Stimulated activated CD4-positive, alpha-beta T cell treated with anti-CD3 and anti-CD28 coated beads, Interleukin-12 subunit alpha, Interleukin-12 subunit beta, amount 100 ng/mL, for 48 hours (primary cell): Measurements from ENCODE around the gene KCNK10.

Source experiments
- DNase-seq, 3 donors: peaks; one replicate each; pipeline ENCODE4 v3.0.0-alpha.2; 2020; ENCODE audit warnings: low read depth in 2 of 3, low spot score in 1 of 3

Gene KCNK10, protein sequence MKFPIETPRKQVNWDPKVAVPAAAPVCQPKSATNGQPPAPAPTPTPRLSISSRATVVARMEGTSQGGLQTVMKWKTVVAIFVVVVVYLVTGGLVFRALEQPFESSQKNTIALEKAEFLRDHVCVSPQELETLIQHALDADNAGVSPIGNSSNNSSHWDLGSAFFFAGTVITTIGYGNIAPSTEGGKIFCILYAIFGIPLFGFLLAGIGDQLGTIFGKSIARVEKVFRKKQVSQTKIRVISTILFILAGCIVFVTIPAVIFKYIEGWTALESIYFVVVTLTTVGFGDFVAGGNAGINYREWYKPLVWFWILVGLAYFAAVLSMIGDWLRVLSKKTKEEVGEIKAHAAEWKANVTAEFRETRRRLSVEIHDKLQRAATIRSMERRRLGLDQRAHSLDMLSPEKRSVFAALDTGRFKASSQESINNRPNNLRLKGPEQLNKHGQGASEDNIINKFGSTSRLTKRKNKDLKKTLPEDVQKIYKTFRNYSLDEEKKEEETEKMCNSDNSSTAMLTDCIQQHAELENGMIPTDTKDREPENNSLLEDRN

DNA sequence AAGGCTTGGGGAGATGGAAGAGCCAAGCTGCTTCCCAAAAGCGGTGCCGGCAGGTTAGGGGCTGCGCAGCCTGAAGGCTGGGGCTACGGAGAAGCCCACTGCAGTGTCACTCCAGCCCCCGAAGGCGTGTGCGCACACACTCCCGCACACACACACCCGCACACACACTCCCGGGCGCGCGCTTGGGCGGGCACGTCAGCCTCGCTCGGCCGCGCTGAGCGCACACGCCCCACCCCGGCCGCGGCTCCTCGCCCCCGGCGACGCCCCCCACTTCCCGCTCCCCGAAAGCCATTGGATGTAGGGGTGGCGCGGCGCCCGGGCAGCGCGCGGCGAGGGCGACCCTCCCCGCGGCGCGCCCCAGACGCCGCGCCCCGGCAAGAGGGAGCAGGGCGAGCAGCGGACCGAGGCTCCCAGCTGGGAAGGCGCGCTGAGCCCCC, at the start of gene KCNK10:
Gene KCNK10 (minus strand): TSS at position 184 of the 437 bp plus-strand sequence. CDS start 471 bp downstream, outside the sequence.
- no peak for DNase-seq

- no peak for DNase-seq
Measured at GRCh38 chr14:88369496-88369895, 46.4 kb upstream of the KCNK10 start.

DNA sequence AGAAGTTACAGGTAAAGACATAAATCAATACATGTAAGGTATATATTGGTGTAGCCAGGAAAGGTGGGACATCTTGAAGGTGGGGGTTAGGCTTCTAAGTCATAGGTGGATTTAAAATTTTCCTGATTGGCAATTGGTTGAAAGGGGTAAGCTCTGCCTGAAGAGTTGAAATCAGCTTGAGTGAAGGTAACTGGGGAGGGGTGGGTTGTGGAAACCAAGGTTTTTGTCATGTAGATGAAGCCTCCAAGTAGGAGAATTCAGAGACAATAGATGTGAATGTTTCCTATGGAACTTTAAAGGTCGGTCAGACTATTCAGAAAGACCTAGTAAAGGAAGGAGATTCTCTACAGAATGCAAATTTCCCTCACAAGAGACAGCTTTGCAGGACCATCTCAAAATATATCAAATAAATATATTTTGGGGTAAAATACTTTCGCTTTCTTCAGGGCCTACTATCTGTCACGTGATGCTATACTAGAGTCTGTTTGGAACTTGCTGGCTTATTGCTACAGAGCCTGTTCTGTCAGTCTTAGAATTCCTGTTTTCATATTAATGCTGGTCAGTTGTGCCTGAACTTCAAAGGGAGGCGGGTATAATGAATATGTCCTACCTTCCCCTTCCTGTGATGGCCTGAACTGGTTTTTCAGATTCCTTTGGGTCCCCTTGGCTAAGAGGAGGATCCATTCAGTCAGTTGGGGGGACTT, 41.8 kb upstream of the KCNK10 start:
- DNase-seq: no peak

DNA sequence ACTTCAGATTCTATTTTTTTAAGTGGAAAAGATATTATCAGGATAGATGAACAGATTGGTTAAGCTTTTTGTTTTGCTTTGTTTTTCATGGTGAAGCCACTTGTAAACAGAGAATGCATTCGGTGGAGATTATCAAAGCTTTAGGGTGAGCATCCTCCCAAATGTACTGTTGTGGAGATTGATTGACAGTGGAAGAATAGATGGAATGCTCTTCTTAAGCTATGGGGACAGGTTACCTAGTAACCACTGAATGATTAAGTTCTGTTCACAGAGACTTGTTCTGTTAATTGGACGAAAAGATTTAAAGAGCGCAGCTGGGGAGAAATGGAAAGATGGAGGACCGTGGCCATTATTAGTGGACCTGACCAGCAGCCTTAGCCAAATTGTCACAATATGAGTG, 40.6 kb upstream of the KCNK10 start:
- DNase-seq: no peak

DNA sequence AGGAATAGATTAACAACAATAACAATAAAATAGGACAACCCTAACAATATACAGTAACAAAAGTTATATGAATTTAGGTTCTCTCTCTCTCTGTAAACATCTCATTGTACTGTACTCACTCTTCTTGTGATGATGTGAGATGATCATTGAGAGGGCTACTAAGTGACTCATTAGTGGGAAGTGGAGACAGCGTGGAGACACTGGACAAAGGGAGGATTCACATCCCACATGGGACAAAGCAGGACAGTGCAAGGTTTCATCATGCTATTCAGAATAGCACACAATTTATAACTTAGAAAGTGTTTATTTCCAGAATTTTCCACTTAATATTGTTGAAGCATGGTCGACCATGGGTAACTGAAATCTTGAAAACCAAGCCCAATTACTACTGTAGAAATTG, 36.4 kb upstream of the KCNK10 start:
- DNase-seq: no peak

DNA sequence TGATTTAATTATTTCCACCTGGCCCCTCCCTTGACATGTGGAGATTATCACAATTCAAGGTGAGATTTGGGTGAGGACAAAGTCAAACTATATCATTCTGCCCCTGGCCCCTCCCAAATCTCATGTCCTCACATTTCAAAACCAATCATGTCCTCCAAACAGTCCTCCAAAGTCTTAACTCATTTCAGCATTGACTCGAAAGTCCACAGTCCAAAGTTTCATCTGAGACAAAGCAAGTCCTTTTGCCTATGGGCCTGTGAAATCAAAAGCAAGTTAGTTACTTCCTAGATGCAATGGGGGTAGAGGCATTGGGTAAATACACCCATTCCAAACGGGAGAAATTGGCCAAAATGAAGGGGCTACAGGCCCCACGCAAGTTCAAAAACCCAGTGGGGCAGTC, 31.3 kb upstream of the KCNK10 start:
- no peak for DNase-seq

- DNase-seq: no peak
Measured at GRCh38 chr14:88352698-88353097, 29.6 kb upstream of the KCNK10 start.

- DNase-seq: no peak
Measured at GRCh38 chr14:88351966-88352691, 29.1 kb upstream of the KCNK10 start.

GRCh38 chr14:88348546-88348945, 25.5 kb upstream of the KCNK10 start:
- DNase-seq: no peak

DNA sequence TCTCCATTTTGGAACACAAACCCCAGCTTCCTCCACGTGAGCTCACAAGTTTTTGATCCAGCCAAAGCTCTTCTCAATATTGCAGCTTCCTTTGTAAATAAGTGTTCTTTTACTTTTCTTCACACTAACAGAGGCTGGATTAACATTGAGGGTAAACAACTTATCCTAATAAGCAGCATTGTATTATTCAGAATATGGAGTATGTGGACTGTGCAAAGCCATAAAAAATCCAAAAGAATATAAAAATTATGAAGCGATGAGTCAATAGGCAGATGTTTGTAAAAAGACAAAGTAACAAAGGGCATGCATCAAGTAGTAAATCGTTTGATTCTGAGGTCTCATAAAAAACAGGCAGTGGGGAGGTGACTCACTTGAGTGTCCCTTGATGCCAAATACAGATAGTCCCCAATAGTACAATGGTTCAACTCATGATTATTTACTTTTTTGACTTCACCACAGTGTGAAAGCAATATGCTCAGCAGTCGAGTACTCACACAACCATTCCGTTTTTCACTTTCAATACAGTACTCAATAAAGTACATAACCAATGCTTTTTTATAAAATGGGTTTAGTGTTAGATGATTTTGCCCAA, 23.1 kb upstream of the KCNK10 start:
- no peak for DNase-seq

GRCh38 chr14:88342980-88343379, 19.9 kb upstream of the KCNK10 start:
- no peak for DNase-seq

DNA sequence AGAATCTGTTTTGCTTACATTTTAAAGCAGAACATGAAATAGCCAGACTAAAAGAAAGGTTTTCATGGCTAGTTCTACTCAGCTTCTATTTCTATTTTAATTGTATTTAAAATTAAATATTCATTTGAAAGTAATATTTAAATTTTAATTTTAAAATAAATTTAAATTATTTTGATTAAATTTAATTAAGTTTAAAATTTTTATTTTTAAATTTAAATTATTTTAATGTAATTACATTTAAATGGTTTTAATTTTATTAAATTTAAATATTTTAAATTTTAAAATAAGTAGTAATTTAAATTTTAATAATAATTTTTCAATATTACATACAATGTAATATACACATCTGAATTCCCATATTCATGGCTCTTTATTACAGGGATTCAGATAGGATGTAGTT, 17.3 kb upstream of the KCNK10 start:
- DNase-seq: no peak

DNA sequence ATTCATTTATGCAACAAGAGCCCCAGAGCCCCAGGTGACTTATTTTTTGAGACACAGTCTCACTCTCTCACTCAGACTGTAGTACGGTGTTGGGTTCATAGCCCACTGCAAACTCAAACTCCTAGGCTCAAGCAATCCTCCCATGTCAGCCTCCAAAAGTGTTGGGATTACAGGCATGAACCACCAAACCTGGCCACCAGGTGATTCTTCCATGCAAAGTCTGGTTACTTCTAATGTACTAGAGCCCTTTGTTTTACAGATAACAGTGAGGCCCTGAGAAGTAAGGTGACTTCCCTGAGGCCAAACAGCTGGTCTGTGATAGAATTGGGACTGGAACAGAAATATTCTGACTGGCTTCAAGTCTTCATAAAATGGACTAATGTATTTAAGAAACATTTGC, 10.0 kb upstream of the KCNK10 start:
- no peak for DNase-seq

- DNase-seq: no peak
Measured at GRCh38 chr14:88327497-88327896, 4.4 kb upstream of the KCNK10 start.

DNA sequence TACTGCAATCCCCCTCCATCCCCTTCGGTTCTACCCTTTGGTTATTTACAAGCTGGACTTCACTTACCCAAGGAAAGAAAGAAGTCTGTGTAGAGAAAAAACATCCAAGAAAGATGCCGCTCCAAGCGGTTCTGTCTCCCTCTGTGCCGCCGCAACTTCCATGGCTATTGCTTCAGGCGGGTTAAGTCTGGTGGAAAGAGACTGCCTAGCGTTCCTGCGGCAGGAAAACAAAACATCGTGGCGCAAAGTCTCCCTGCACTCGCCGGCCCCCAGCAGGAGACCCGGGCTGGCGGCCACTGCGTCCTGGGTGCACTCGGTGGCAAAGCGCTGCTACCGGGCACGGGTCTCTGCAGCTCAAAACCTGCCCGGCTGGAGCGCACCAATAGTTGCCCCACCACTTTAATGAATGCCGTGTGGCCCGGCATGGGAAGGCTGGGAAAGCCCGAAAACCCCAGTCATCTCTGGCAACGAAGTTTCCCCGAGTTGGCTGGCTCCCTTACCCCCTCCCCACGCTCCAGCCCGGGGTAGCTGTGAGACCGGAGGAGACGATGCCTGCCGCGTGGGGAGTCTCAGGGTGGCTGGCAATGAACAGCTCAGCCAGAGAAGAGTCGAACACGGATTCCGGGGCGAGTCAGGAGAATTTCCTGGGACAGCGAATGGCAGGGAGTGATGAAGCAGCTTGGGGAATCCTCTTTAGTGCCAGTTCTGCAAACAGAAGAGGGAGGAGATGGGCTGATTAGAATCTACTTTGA, 3.5 kb upstream of the KCNK10 start:
- DNase-seq: no peak

- no peak for DNase-seq
Measured at GRCh38 chr14:88325883-88326282, 2.8 kb upstream of the KCNK10 start.

DNA sequence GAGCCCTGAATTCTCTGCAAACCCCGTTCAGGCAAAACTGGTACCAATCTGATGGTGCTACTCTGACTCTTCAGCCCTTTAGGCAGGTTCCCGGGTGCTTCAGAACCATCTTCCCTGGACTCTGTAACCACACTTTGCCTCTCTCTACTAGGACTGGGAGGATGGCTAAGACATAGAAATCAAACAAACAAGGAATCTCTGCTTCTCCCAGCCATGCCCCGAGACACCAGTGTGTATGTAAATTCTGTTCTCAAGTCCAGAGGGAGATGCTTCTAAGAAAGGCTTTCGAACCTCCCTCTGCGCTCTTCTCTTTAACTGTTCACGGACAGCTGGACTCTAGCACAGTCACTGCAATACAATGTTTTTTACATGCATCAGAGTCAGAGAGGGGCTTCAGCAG, 1.9 kb upstream of the KCNK10 start:
- DNase-seq: no peak

- no peak for DNase-seq
Measured at GRCh38 chr14:88324491-88324890, 1.4 kb upstream of the KCNK10 start.

- peak in 1 of 3 donors; percentile 7 for DNase-seq
Measured at GRCh38 chr14:88323523-88324199, 592 bp upstream of the KCNK10 start.

GRCh38 chr14:88322504-88323085, 474 bp downstream of the KCNK10 start:
- no peak for DNase-seq
